Limb (tissue), 2 donors: Measurements from ENCODE around the gene SOX30.

Source experiments
- DNase-seq, 2 donors: peaks; one replicate each; pipeline ENCODE4 v3.0.0-alpha.2; 2016; ENCODE audit errors: extremely low spot score in 2 of 2

SOX30 gene

GRCh38 chr5:157608972-157609565, 43.2 kb downstream of the SOX30 start:
- DNase-seq = no peak

- DNase-seq = no peak
These were observed 44.7 kb downstream of the SOX30 start for GRCh38 chr5:157607371-157608161.

- no peak for DNase-seq
These were observed 46.2 kb downstream of the SOX30 start for GRCh38 chr5:157606046-157606445.

- no peak for DNase-seq
These were observed 48.7 kb downstream of the SOX30 start for GRCh38 chr5:157603333-157604190.

GRCh38 chr5:157602505-157602904, 49.7 kb downstream of the SOX30 start:
- no peak for DNase-seq

GRCh38 chr5:157600252-157600651, 52.0 kb downstream of the SOX30 start:
- no peak for DNase-seq

- no peak for DNase-seq
These were observed 52.7 kb downstream of the SOX30 start for GRCh38 chr5:157599565-157599964.

GRCh38 chr5:157598350-157598936, 53.8 kb downstream of the SOX30 start:
- DNase-seq = no peak

- DNase-seq = no peak
These were observed 55.0 kb downstream of the SOX30 start for GRCh38 chr5:157597277-157597676.

- no peak for DNase-seq
These were observed 55.8 kb downstream of the SOX30 start for GRCh38 chr5:157596487-157596886.

GRCh38 chr5:157594675-157595459, 57.4 kb downstream of the SOX30 start:
- DNase-seq = no peak

- DNase-seq = no peak
These were observed 58.0 kb downstream of the SOX30 start for GRCh38 chr5:157594257-157594656.

- DNase-seq = no peak
These were observed 59.0 kb downstream of the SOX30 start for GRCh38 chr5:157593052-157593757.

GRCh38 chr5:157592594-157592993, 59.6 kb downstream of the SOX30 start:
- DNase-seq = no peak

- DNase-seq = no peak
These were observed 61.8 kb downstream of the SOX30 start for GRCh38 chr5:157590478-157590877.

- DNase-seq = no peak
These were observed 67.6 kb downstream of the SOX30 start for GRCh38 chr5:157584628-157585027.

- no peak for DNase-seq
These were observed 69.3 kb downstream of the SOX30 start for GRCh38 chr5:157582731-157583620.

- no peak for DNase-seq
These were observed 70.3 kb downstream of the SOX30 start for GRCh38 chr5:157581901-157582300.

GRCh38 chr5:157578079-157578780, 74.0 kb downstream of the SOX30 start:
- DNase-seq = no peak
